Thymus (tissue), 11 donors: Measurements from ENCODE around the gene GRIK4. TPM values are rescaled to one million over a fixed set of nuclear protein-coding genes. Genes with fewer than 3 reads are reported as not detected.

Experiments used
- DNase-seq, 9 donors: peaks; one replicate each; pipeline ENCODE4 v3.0.0-alpha.2; 2013; ENCODE audit warnings: low spot score in 9 of 9, low read depth in 6 of 9, missing footprints in 1 of 9
- H3K27ac ChIP-seq, 2 donors: one replicate each; pipeline ENCODE4 v1.5.1; 2013; ENCODE audit warnings: control low read depth in 1 of 2, low read depth in 1 of 2, low read length in 1 of 2, mild to moderate bottlenecking in 1 of 2, moderate library complexity in 1 of 2
- H3K27me3 ChIP-seq, 2 donors: one replicate each; pipeline ENCODE4 v1.5.1; 2013; ENCODE audit warnings: low read length in 1 of 2; ENCODE audit not compliant: control insufficient read depth in 2 of 2, insufficient read depth in 1 of 2
- H3K36me3 ChIP-seq, 2 donors: one replicate each; pipeline ENCODE4 v1.5.1; 2013; ENCODE audit warnings: low read length in 1 of 2, mild to moderate bottlenecking in 1 of 2, moderate library complexity in 1 of 2; ENCODE audit not compliant: control insufficient read depth in 2 of 2, insufficient read depth in 2 of 2
- H3K4me1 ChIP-seq, 2 donors: one replicate each; pipeline ENCODE4 v1.5.1; 2013; ENCODE audit warnings: low read length in 2 of 2; ENCODE audit not compliant: control insufficient read depth in 2 of 2, insufficient read depth in 2 of 2
- H3K4me3 ChIP-seq, 2 donors: one replicate each; pipeline ENCODE4 v1.5.1; 2013; ENCODE audit warnings: low read length in 2 of 2, control low read depth in 1 of 2, mild to moderate bottlenecking in 1 of 2
- H3K9me3 ChIP-seq, 2 donors: one replicate each; pipeline ENCODE4 v1.5.1; 2013; ENCODE audit warnings: low read length in 1 of 2, mild to moderate bottlenecking in 1 of 2; ENCODE audit not compliant: control insufficient read depth in 2 of 2, insufficient read depth in 1 of 2
- WGBS: extraction: QIAGEN DNeasy Blood & Tissue Kit; methylation state at CpG from one replicate; pipeline ENCODE4 v1.1.7; 2013; 5-methylcytosine and 5-hydroxymethylcytosine counted together
- polyA plus RNA-seq: library from polyadenylated mRNA; stranded (reverse); fragments of 200-250 nt; gene quantifications from one replicate; pipeline ENCODE4 v1.2.3, GENCODE V29; 2013
- total RNA-seq: library from RNA; stranded (reverse); fragments of 120-200 nt; gene quantifications from one replicate; pipeline ENCODE4 v1.2.4, GENCODE V29; 2013
- donor health status: healthy.

GRIK4 gene
- total and polyA plus RNA-seq, 2 donors: 0.11 to 0.19 TPM

- Histone ChIP-seq H3K9me3 (no peaks in the 10 kb centered on the region), H3K4me3 (no peak overlapping the region), H3K27ac (no peak overlapping the region), H3K27me3 (peaks cover 0 to 13% of the 10 kb centered on the region in 2 donors), H3K36me3 (no peaks in the 10 kb centered on the region), H3K4me1 (no peaks in the 10 kb centered on the region)
- 98% methylated on average over 10 of the region's 10 CpGs for WGBS
- no peak for DNase-seq
These were observed 480.5 kb downstream of the GRIK4 start for GRCh38 chr11:120991830-120992686.

- Histone ChIP-seq H3K27ac (no peak overlapping the region), H3K4me3 (no peak overlapping the region), H3K9me3 (no peaks in the 10 kb centered on the region), H3K4me1 (no peaks in the 10 kb centered on the region), H3K27me3 (peaks cover 0 to 2% of the 10 kb centered on the region in 2 donors), H3K36me3 (no peaks in the 10 kb centered on the region)
- DNase-seq: no peak
- 11% methylated on average over 1 of the region's 1 CpG for WGBS
These were observed 482.7 kb downstream of the GRIK4 start for GRCh38 chr11:120994091-120994859.

- 95% methylated on average over 2 of the region's 2 CpGs for WGBS
These were observed 483.6 kb downstream of the GRIK4 start for GRCh38 chr11:120995184-120995583.

GRCh38 chr11:120996973-120997372, 485.4 kb downstream of the GRIK4 start:
- 90% methylated on average over 5 of the region's 5 CpGs for WGBS
- Histone ChIP-seq H3K36me3 (no peaks in the 10 kb centered on the region), H3K9me3 (no peaks in the 10 kb centered on the region), H3K4me3 (no peak overlapping the region), H3K27ac (no peak overlapping the region), H3K27me3 (peaks cover 0 to 2% of the 10 kb centered on the region in 2 donors), H3K4me1 (no peaks in the 10 kb centered on the region)
- no peak for DNase-seq

More at GRCh38 chr11:120995184-120995583, 483.6 kb downstream of the GRIK4 start:
- no peak overlapping the region for H3K4me3 ChIP-seq
- H3K9me3 ChIP-seq: no peaks in the 10 kb centered on the region
- H3K27ac ChIP-seq: no peak overlapping the region
- H3K36me3 ChIP-seq: no peaks in the 10 kb centered on the region
- peaks cover 0 to 2% of the 10 kb centered on the region in 2 donors for H3K27me3 ChIP-seq
- DNase-seq: no peak
- H3K4me1 ChIP-seq: no peaks in the 10 kb centered on the region

- Histone ChIP-seq H3K27ac (no peak overlapping the region), H3K36me3 (no peaks in the 10 kb centered on the region), H3K9me3 (no peaks in the 10 kb centered on the region), H3K27me3 (peaks cover 0 to 2% of the 10 kb centered on the region in 2 donors), H3K4me1 (no peaks in the 10 kb centered on the region), H3K4me3 (no peak overlapping the region)
- DNase-seq: no peak
- WGBS: 98% methylated on average over 1 of the region's 1 CpG
These were observed 487.0 kb downstream of the GRIK4 start for GRCh38 chr11:120998581-120998980.

- Histone ChIP-seq H3K36me3 (no peaks in the 10 kb centered on the region), H3K4me3 (no peak overlapping the region), H3K4me1 (no peaks in the 10 kb centered on the region), H3K27me3 (peaks cover 0 to 2% of the 10 kb centered on the region in 2 donors), H3K27ac (no peak overlapping the region), H3K9me3 (no peaks in the 10 kb centered on the region)
- 82% methylated on average over 4 of the region's 4 CpGs for WGBS
- DNase-seq: no peak
These were observed 492.8 kb downstream of the GRIK4 start for GRCh38 chr11:121004206-121004840.

- DNase-seq: no peak
- H3K27me3 ChIP-seq: peaks cover 0 to 2% of the 10 kb centered on the region in 2 donors
These were observed 495.4 kb downstream of the GRIK4 start for GRCh38 chr11:121006922-121007321.

GRCh38 chr11:121008551-121008950, 497.0 kb downstream of the GRIK4 start:
- peaks cover 0 to 2% of the 10 kb centered on the region in 2 donors for H3K27me3 ChIP-seq
- H3K4me1 ChIP-seq: no peaks in the 10 kb centered on the region
- no peaks in the 10 kb centered on the region for H3K36me3 ChIP-seq
- no peak for DNase-seq
- H3K27ac ChIP-seq: no peak overlapping the region
- H3K4me3 ChIP-seq: no peak overlapping the region
- H3K9me3 ChIP-seq: no peaks in the 10 kb centered on the region

More at GRCh38 chr11:121006922-121007321, 495.4 kb downstream of the GRIK4 start:
- Histone ChIP-seq H3K27ac (no peak overlapping the region), H3K4me1 (no peaks in the 10 kb centered on the region), H3K36me3 (no peaks in the 10 kb centered on the region), H3K4me3 (no peak overlapping the region), H3K9me3 (no peaks in the 10 kb centered on the region)
- WGBS: 87% methylated on average over 1 of the region's 1 CpG

- Histone ChIP-seq H3K36me3 (no peaks in the 10 kb centered on the region), H3K4me1 (no peaks in the 10 kb centered on the region), H3K27me3 (no peaks in the 10 kb centered on the region), H3K9me3 (no peaks in the 10 kb centered on the region), H3K4me3 (no peak overlapping the region), H3K27ac (no peak overlapping the region)
- no peak for DNase-seq
- WGBS: 87% methylated on average over 1 of the region's 1 CpG
These were observed 500.5 kb downstream of the GRIK4 start for GRCh38 chr11:121012091-121012490.
